Activated naive CD4-positive, alpha-beta T cell (primary cell): ENCODE data around the gene NME2.
"Not testable (repeated sequence)": the region's sequence is repeated elsewhere in the genome, so short reads cannot be mapped to it uniquely, and the experiment has no call there.

Experiments
- DNase-seq, 4 experiments: peaks; one replicate each; lab custom pipeline; 2025; lab: John Stamatoyannopoulos, UW

Gene NME2

GRCh38 chr17:51166198-51166986, at the start of gene NME2:
NME2 (plus strand) TSS chr17:51166411; CDS start chr17:51166831, 420 bp downstream.
- peak; percentile 39 to 58 (median 46) for DNase-seq

- no peak for DNase-seq
Observed at GRCh38 chr17:51118330-51119195, 47.6 kb upstream of the NME2 start.

DNA sequence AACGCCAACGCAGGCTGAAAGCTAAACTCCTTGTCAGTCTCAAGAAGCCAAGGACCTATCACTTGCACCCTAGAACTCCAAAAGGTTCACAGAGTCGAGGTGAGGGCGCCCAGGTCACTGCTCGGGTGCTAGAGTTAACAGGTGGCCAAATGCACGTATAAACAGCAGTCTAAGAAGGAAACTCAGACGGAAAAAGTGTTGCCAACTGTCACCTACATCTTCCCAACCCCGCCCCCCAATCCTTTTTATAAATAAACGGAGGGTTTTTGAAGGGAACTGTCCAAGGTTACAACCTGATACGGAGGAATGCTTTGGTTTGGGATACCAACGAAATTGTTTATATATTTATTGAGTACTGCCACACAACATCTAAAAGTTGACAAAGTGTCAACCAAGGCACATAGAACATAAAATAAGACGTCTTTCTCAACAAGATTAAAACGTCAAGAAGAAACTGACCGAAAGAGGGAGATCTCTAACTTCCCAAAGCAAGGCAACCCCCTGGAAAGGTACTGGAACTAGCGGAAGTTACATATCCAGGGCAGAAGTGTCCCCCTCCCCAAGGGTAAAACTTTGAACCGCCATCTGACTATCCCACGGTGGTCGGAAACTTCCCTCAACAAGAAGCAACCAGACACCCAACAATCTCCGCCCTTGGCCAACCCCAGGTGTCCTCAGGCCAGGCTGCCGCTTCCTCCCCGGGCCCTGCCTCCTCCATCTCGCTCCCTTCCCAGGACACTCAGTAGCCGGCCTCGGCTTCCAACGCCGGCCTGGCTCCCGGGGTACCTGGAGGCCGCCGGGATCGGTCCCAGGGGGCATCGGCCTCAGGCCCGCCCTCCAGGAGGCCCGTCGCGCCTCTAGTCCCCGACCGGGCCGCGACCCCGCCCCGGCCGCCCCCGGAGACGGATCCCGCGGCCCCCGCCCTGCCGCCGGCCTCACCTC, 46.5 kb upstream of the NME2 start:
- peak in 1 of 4 experiments; percentile 36 for DNase-seq

DNA sequence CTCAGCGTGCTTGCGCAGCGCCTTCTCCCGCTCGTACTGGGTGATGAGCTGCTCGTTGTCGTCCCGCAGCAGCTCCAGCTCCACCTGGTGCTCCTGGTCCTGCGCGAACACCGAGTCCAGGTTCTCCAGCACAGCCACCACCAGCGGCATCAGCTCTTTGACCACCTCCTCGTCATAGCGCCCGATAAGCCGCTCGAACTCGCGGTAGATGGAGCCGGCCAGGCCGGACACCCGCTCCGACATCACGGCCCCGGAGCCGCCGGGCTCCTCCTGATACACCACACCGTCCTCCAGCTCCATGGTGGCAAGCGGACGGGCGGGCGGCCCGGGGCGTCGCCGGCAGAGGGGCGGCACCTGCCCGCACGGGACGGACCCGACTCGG, 45.9 kb upstream of the NME2 start:
- peak in 3 of 4 experiments; percentile 38 to 60 (median 56) for DNase-seq

GRCh38 chr17:51120739-51121619, 45.2 kb upstream of the NME2 start, which contains the start of gene SPAG9:
SPAG9 (minus strand) TSS chr17:51120868; CDS start chr17:51120656, 212 bp downstream.
- peak; percentile 62 to 88 (median 70) for DNase-seq

DNA sequence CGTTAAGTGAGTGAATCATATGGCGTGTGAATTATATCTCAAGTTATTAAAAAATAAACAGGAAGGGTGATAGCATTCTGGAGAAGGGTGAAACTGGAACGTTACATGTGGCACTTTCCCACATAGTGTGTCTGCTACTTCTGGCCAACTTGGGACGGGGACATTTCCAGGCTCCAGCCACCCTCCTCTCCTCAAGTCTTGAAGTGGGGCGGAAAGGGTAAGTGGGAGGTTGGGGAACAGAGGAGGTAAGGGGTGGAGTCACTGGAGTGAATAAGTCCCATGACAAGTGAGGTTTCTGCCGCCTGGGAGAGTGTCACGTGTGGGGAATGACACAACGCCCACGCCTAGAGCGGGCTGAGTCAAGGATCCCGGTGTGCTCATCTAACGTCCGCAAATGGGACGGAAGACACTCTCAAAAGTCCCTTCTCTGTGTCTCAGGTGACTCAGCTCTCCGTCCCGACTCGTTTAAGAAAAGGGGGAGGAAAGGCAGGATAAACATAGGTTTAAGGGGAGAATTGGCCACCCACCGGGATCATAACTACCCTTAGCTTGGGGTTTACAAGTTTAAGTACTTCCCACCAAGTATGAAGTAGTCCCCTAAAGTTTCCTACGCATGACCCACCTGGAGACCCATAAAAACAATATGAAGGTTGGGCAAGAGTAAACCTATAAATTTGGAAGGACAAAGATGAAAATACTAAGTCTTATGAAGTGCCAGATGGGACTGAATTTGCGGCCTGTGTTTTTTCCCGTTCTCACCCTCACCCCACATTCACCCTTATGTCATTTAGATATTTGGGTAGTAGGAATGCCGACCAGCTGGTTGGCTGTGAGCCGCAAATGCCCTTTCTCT, 44.4 kb upstream of the NME2 start:
- DNase-seq = peak in 3 of 4 experiments; percentile 14 to 40 (median 32)

DNA sequence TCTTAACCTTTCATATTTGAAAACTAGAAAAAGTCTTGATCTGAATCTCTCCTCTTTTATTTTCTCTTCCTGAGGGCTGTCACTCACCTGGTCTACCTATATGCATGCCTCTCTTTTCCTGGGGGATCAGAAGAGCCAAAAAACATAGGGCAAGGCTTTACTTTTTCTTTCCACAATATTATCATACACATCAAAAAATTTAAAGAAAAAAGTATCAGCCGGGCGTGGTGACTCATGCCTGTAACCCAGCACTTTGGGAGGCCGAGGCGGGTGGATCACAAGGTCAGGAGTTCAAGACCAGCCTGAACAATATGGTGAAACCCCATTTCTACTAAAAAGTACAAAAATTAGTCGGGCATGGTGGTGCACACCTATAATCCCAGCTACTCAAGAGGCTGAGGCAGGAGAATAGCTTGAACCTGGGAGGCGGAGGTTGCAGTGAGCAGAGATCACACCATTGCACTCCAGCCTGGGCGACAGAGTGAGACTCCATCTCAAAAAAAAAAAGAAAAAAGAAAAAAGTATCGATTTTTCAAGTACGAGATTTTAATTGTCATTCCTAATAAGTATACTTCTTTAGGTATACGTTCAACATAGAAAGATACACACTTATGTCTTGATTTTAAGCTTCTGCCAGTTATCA, 43.6 kb upstream of the NME2 start:
- not testable (repeated sequence) for DNase-seq

DNA sequence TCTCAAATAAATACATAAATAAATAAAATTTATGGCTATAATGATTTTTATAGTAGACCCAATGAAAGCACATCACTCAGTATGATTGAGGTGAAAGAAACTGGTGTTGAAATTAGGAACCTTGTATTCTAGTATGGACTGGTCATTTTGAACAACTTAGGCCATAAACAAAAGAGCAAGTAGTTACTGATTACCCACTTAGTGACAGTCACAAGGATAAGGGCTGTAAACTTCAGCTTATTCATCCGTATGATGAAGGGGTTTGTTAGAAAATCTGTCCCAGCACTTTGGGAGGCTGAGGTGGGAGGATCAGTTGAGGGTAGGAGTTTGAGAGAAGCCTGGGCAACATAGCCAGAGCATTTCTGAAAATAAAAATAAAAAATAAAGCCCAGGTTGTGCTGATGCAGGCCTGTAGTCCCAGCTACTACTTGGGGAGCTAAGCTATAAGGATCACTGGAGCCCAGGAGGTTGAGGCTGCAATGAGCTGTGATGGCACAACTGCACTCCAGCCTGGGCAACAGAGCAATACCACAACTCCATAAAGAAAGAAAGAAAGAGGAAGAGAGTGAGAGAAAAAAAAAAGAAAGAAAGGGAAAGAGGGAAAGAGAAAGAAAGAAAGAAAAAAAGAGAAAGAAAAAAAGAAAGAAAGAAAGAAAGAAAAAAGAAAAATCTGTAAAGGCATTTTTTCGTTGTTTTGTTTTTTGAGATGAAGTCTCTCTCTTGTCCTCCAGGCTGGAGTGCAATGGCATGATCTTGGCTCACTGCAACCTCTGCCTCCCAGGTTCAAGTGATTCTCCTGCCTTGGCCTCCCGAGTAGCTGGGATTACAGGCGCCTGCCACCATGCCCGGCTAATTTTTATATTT, 41.3 kb upstream of the NME2 start:
- DNase-seq = no peak

DNA sequence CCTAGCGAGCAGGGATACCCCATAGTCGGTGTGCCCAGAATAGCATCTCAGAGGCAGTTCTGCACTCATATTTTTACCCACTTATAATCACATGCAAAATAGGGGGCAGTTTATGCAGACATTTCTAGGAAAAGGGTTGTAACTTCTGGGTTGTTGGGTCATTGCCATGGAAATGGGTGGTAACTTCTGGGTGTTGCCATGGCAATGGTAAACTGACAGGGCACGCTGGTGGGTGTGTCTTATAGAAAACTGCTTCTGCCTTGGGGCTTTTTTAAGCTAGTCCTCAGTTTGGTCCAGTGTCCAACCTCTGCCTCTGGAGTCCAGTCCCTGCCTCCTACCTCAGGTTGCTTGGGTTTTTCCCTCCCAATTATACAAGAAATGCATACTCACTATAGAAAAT, 38.1 kb upstream of the NME2 start:
- DNase-seq = no peak

GRCh38 chr17:51132964-51133319, 33.3 kb upstream of the NME2 start:
- DNase-seq = no peak

DNA sequence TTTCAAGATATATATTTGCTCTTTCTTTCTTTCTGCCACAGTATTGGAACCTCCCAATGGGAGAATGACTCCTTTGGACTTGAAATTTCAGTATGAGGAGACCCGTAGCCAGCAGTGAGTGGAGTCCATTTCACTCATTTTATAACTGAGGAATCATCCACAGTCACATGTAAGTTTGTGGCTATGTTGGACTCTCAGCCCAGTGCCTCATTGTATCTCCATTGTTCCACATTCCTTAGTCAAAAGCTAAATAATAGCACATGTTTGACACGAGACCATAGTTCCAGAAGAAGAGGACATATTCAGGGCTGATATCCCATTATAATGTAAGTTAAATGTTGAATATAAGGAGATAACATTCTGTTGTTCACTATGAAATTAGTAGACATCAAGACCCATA, 32.8 kb upstream of the NME2 start:
- DNase-seq = no peak

GRCh38 chr17:51135956-51136355, 30.3 kb upstream of the NME2 start:
- no peak for DNase-seq

GRCh38 chr17:51142597-51142996, 23.6 kb upstream of the NME2 start:
- no peak for DNase-seq

DNA sequence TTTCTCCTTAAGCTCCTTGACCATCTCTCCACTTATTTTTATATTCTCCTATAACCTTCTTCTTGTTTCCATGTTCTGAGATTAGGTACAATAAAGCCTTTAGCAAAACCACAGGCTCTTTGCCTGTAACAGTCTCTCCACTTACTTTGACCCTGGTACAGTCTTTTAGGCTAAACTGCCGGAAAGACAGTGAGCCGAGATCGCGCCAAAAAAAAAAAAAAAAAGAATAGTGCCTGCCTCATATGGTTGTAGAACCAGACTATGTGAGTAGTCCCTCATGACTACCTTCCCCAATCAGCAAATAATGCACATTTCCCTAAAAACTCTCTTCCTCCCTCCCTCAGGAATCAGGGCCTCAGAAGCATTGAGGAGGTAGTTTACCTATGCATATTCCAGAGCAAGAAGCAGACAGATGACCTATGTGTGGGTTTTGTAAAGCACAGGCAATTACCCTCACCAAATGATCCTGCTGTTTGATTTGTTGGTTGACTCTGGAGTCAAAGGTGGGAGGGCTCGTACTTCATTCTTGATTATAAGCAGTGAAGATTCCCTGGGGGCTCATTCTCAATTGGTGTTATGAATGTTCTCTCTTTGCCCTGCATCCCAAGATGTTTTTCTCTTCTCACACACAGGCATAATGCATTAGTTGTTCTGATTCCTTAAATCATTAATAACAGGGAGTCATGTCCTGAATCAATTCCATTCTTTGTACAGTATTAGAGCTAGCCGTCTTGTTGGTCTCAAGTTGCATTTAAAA, 21.8 kb upstream of the NME2 start:
- no peak for DNase-seq

GRCh38 chr17:51147650-51148049, 18.6 kb upstream of the NME2 start:
- DNase-seq = no peak

DNA sequence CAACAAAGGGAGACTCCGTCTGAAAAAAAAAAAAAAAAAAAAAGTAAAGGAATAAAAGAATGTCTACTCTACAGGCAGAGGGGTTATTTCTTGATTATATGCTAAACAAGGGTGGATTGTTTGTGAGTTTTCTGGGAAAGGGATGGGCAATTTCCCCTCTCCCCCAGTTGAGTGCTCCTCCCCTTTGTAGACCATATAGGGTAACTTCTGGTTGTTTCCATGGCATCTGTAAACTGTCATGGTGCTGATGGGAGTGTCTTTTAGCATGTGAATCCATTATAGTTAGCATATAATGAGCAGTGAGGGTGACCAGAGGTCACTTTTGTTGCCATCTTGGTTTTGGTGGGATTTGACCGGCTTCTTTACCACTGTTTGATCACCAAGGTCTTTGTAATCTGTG, 17.0 kb upstream of the NME2 start:
- DNase-seq = no peak

- DNase-seq = no peak
Observed at GRCh38 chr17:51150932-51151331, 15.3 kb upstream of the NME2 start.

DNA sequence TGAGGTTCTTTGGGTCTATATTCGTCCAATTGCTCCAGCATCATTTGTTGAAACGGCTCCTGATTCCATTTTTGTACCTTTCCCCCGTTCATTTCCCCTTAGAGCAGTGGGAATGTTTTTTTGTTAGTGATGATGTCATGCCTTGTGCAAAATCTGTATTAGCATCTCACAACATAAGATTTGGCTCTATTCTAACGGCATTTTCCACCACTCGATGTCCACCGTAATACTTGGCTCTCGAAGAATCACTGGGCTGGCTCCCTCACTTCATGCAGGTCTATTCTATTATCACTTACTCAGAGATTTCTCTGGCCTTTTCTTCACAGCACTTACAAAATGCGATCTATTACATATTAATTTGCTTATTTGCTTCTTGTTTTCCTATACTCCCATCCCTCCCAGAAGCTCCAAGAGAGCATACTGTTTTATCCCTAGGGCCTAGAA, 13.4 kb upstream of the NME2 start:
- DNase-seq = no peak
